HEK293 (cell line): ENCODE measurements around the gene MRPS22.

Source experiments
- GLI4 ChIP-seq: fragments of 450-650 bp; formaldehyde crosslinking; IDR thresholded peaks from 2 replicates; pipeline ENCODE4 v1.5.1; 2016; ENCODE audit warnings: missing biosample characterization, missing genetic modification characterization
- GLIS1 ChIP-seq: fragments of 450-650 bp; formaldehyde crosslinking; IDR thresholded peaks from 2 replicates; pipeline ENCODE4 v1.5.1; 2016; ENCODE audit warnings: missing biosample characterization, missing genetic modification characterization
- GLIS2 ChIP-seq: fragments of 450-650 bp; formaldehyde crosslinking; IDR thresholded peaks from 2 replicates; pipeline ENCODE4 v1.5.1; 2016; ENCODE audit warnings: missing biosample characterization, missing genetic modification characterization
- KLF10 ChIP-seq: fragments of 450-650 bp; IDR thresholded peaks from 2 replicates; pipeline ENCODE4 v1.5.1; 2018; ENCODE audit warnings: missing biosample characterization, mild to moderate bottlenecking, missing genetic modification characterization
- KLF8 ChIP-seq: fragments of 450-650 bp; formaldehyde crosslinking; IDR thresholded peaks from 2 replicates; pipeline ENCODE4 v1.5.1; 2016; ENCODE audit warnings: missing biosample characterization, missing genetic modification characterization
- MEIS1 ChIP-seq: sonication (generic); formaldehyde crosslinking; IDR thresholded peaks from 2 replicates; pipeline ENCODE4 v1.8.1; 2022; ENCODE audit warnings: missing genetic modification reagents, mild to moderate bottlenecking, borderline replicate concordance
- MZF1 ChIP-seq: fragments of 450-650 bp; formaldehyde crosslinking; IDR thresholded peaks from 2 replicates; pipeline ENCODE4 v1.5.1; 2017; ENCODE audit warnings: missing biosample characterization, missing genetic modification characterization, borderline replicate concordance
- OSR2 ChIP-seq: fragments of 450-650 bp; formaldehyde crosslinking; IDR thresholded peaks from 2 replicates; pipeline ENCODE4 v1.5.1; 2016; ENCODE audit warnings: missing biosample characterization, missing genetic modification characterization
- OVOL3 ChIP-seq: fragments of 450-650 bp; formaldehyde crosslinking; IDR thresholded peaks from 2 replicates; pipeline ENCODE4 v1.5.1; 2016; ENCODE audit warnings: missing biosample characterization, missing genetic modification characterization
- RBAK ChIP-seq: fragments of 450-650 bp; formaldehyde crosslinking; IDR thresholded peaks from 2 replicates; pipeline ENCODE4 v1.5.1; 2016; ENCODE audit warnings: missing biosample characterization, missing genetic modification characterization
- REPIN1 ChIP-seq: fragments of 450-650 bp; formaldehyde crosslinking; IDR thresholded peaks from 2 replicates; pipeline ENCODE4 v1.5.1; 2017; ENCODE audit warnings: missing biosample characterization, missing genetic modification characterization, low read depth
- SP2 ChIP-seq: fragments of 450-650 bp; formaldehyde crosslinking; IDR thresholded peaks from 2 replicates; pipeline ENCODE4 v1.5.1; 2016; ENCODE audit warnings: missing biosample characterization, missing genetic modification characterization
- YY1 ChIP-seq: fragments of 450-650 bp; formaldehyde crosslinking; IDR thresholded peaks from 2 replicates; pipeline ENCODE4 v1.5.1; 2018; ENCODE audit warnings: missing biosample characterization, missing genetic modification characterization
- ZEB2 ChIP-seq: fragments of 450-650 bp; formaldehyde crosslinking; IDR thresholded peaks from 2 replicates; pipeline ENCODE4 v1.5.1; 2016; ENCODE audit warnings: missing biosample characterization, missing genetic modification characterization
- ZFHX2 ChIP-seq: fragments of 450-650 bp; formaldehyde crosslinking; conservative IDR thresholded peaks from 2 replicates; pipeline ENCODE4 v1.5.1; 2016; ENCODE audit warnings: missing biosample characterization, missing genetic modification characterization
- ZFP41 ChIP-seq: fragments of 450-650 bp; formaldehyde crosslinking; IDR thresholded peaks from 2 replicates; pipeline ENCODE4 v1.5.1; 2016; ENCODE audit warnings: missing biosample characterization, missing genetic modification characterization, borderline replicate concordance
- ZNF112 ChIP-seq: fragments of 450-650 bp; formaldehyde crosslinking; IDR thresholded peaks from 2 replicates; pipeline ENCODE4 v1.5.0; 2017; ENCODE audit warnings: missing biosample characterization, missing genetic modification characterization
- ZNF19 ChIP-seq: fragments of 450-650 bp; formaldehyde crosslinking; IDR thresholded peaks from 2 replicates; pipeline ENCODE4; 2016; ENCODE audit warnings: missing biosample characterization, missing genetic modification characterization, low read depth
- ZNF202 ChIP-seq: fragments of 450-650 bp; formaldehyde crosslinking; IDR thresholded peaks from 2 replicates; pipeline ENCODE4 v1.5.1; 2016; ENCODE audit warnings: missing biosample characterization, missing genetic modification characterization, borderline replicate concordance
- ZNF221 ChIP-seq: fragments of 450-650 bp; formaldehyde crosslinking; IDR thresholded peaks from 2 replicates; pipeline ENCODE4 v1.5.1; 2017; ENCODE audit warnings: missing biosample characterization, missing genetic modification characterization, borderline replicate concordance
- ZNF350 ChIP-seq: fragments of 450-650 bp; formaldehyde crosslinking; IDR thresholded peaks from 2 replicates; pipeline ENCODE4 v1.5.0; 2017; ENCODE audit warnings: missing biosample characterization, mild to moderate bottlenecking, missing genetic modification characterization
- ZNF423 ChIP-seq: fragments of 450-650 bp; formaldehyde crosslinking; IDR thresholded peaks from 2 replicates; pipeline ENCODE4 v1.5.1; 2016; ENCODE audit warnings: missing biosample characterization, missing genetic modification characterization
- ZNF571 ChIP-seq: fragments of 450-650 bp; formaldehyde crosslinking; IDR thresholded peaks from 2 replicates; pipeline ENCODE4 v1.5.0; 2017; ENCODE audit warnings: missing biosample characterization, missing genetic modification characterization
- ZNF596 ChIP-seq: fragments of 450-650 bp; IDR thresholded peaks from 2 replicates; pipeline ENCODE4 v1.5.0; 2018; ENCODE audit warnings: missing biosample characterization, mild to moderate bottlenecking, missing genetic modification characterization, moderate library complexity
- ZNF623 ChIP-seq: fragments of 450-650 bp; formaldehyde crosslinking; IDR thresholded peaks from 2 replicates; pipeline ENCODE4 v1.5.1; 2016; ENCODE audit warnings: missing biosample characterization, missing genetic modification characterization
- ZNF670 ChIP-seq: fragments of 450-650 bp; formaldehyde crosslinking; IDR thresholded peaks from 2 replicates; pipeline ENCODE4 v1.5.1; 2016; ENCODE audit warnings: missing biosample characterization, missing genetic modification characterization, low read depth
- ZNF701 ChIP-seq: fragments of 450-650 bp; formaldehyde crosslinking; IDR thresholded peaks from 2 replicates; pipeline ENCODE4 v1.5.1; 2016; ENCODE audit warnings: missing biosample characterization, missing genetic modification characterization
- ZSCAN23 ChIP-seq: fragments of 450-650 bp; formaldehyde crosslinking; IDR thresholded peaks from 2 replicates; pipeline ENCODE4 v1.5.1; 2016; ENCODE audit warnings: missing biosample characterization, missing genetic modification characterization
- TF ChIP-seq, protein P1 (sequence below): fragments of 450-650 bp; formaldehyde crosslinking; IDR thresholded peaks from 2 replicates; pipeline ENCODE4 v1.5.1; 2017; ENCODE audit warnings: missing biosample characterization, missing genetic modification characterization
- TF ChIP-seq, protein P2 (sequence below): fragments of 450-650 bp; formaldehyde crosslinking; IDR thresholded peaks from 2 replicates; pipeline ENCODE4 v1.5.1; 2016; ENCODE audit warnings: missing biosample characterization, missing genetic modification characterization
- TF ChIP-seq, protein P3 (sequence below): fragments of 450-650 bp; formaldehyde crosslinking; IDR thresholded peaks from 2 replicates; pipeline ENCODE4 v1.5.1; 2016; ENCODE audit warnings: missing biosample characterization, missing genetic modification characterization
- TF ChIP-seq, protein P4 (sequence below): fragments of 450-650 bp; formaldehyde crosslinking; IDR thresholded peaks from 2 replicates; pipeline ENCODE4 v1.5.1; 2016; ENCODE audit warnings: missing biosample characterization, missing genetic modification characterization, low read depth
- TF ChIP-seq, protein P5 (sequence below): fragments of 450-650 bp; formaldehyde crosslinking; IDR thresholded peaks from 2 replicates; pipeline ENCODE4 v1.5.1; 2016; ENCODE audit warnings: missing biosample characterization, missing genetic modification characterization
- TF ChIP-seq, protein P6 (sequence below): fragments of 450-650 bp; formaldehyde crosslinking; IDR thresholded peaks from 2 replicates; pipeline ENCODE4 v1.5.1; 2016; ENCODE audit warnings: missing biosample characterization, missing genetic modification characterization
- TF ChIP-seq, protein P7 (sequence below): fragments of 450-650 bp; formaldehyde crosslinking; IDR thresholded peaks from 2 replicates; pipeline ENCODE4 v1.5.1; 2016; ENCODE audit warnings: missing biosample characterization, missing genetic modification characterization

Gene MRPS22

DNA sequence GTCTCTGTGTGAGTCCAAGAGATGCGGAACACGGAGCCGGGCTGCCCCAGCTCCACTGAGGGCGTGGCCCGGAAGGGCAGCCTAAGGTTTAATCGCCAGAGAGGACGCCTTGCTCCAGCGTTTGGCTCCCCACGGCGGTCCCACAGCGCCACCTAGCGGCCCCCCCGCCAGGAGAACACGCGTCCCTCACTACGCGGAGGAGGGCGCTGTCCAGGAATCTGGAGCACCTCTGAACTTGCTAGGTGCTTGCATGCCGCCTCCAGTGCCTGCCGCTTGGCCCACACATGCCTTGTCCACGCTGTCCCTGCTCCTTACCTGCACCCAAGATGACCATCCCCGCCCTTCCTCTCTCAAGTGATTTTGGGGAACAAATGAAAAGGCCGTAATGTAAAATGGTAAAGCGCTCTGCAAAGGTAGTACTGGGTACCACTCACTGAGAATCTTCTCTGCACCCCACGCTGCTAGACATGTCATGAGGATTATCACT, 14.4 kb upstream of the MRPS22 start (continued):
- TF ChIP-seq RBAK (tag by site-specific recombination) (no peak), ZNF221 (no peak), ZNF202 (no peak), KLF10 (no peak), ZFHX2 (tag by site-specific recombination) (no peak), ZNF112 (tag by site-specific recombination) (no peak), ZSCAN23 (tag by site-specific recombination) (no peak), ZNF19 (no peak), MZF1 (no peak), OVOL3 (no peak), GLIS1 (tag by site-specific recombination) (0 out of 2 replicates have a peak, but pooled peaks have one; percentile 6), OSR2 (tag by site-specific recombination) (no peak), ZNF701 (no peak), ZNF596 (no peak), ZNF350 (tag by site-specific recombination) (no peak), ZNF423 (tag by site-specific recombination) (no peak), GLI4 (peak; percentile 73; the same call in 1 of the 2 replicates), REPIN1 (no peak), ZFP41 (tag by site-specific recombination) (no peak), MEIS1 (CRISPR knock-in tag) (no peak), ZNF623 (tag by site-specific recombination) (no peak), ZEB2 (tag by site-specific recombination) (no peak), KLF8 (tag by site-specific recombination) (no peak), ZNF571 (no peak), ZNF670 (tag by site-specific recombination) (no peak), GLIS2 (tag by site-specific recombination) (no peak), SP2 (tag by site-specific recombination) (no peak), YY1 (tag by site-specific recombination) (no peak)
- TF ChIP-seq, protein P1, sequence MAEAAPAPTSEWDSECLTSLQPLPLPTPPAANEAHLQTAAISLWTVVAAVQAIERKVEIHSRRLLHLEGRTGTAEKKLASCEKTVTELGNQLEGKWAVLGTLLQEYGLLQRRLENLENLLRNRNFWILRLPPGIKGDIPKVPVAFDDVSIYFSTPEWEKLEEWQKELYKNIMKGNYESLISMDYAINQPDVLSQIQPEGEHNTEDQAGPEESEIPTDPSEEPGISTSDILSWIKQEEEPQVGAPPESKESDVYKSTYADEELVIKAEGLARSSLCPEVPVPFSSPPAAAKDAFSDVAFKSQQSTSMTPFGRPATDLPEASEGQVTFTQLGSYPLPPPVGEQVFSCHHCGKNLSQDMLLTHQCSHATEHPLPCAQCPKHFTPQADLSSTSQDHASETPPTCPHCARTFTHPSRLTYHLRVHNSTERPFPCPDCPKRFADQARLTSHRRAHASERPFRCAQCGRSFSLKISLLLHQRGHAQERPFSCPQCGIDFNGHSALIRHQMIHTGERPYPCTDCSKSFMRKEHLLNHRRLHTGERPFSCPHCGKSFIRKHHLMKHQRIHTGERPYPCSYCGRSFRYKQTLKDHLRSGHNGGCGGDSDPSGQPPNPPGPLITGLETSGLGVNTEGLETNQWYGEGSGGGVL (tag by site-specific recombination), result no peak
- TF ChIP-seq, protein P2, sequence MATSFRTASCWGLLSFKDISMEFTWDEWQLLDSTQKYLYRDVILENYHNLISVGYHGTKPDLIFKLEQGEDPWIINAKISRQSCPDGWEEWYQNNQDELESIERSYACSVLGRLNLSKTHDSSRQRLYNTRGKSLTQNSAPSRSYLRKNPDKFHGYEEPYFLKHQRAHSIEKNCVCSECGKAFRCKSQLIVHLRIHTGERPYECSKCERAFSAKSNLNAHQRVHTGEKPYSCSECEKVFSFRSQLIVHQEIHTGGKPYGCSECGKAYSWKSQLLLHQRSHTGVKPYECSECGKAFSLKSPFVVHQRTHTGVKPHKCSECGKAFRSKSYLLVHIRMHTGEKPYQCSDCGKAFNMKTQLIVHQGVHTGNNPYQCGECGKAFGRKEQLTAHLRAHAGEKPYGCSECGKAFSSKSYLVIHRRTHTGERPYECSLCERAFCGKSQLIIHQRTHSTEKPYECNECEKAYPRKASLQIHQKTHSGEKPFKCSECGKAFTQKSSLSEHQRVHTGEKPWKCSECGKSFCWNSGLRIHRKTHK (tag by site-specific recombination), result no peak
- TF ChIP-seq, protein P3, sequence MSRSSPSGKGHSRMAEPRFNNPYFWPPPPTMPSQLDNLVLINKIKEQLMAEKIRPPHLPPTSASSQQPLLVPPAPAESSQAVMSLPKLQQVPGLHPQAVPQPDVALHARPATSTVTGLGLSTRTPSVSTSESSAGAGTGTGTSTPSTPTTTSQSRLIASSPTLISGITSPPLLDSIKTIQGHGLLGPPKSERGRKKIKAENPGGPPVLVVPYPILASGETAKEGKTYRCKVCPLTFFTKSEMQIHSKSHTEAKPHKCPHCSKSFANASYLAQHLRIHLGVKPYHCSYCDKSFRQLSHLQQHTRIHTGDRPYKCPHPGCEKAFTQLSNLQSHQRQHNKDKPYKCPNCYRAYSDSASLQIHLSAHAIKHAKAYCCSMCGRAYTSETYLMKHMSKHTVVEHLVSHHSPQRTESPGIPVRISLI (tag by site-specific recombination), result no peak
- TF ChIP-seq, protein P4, sequence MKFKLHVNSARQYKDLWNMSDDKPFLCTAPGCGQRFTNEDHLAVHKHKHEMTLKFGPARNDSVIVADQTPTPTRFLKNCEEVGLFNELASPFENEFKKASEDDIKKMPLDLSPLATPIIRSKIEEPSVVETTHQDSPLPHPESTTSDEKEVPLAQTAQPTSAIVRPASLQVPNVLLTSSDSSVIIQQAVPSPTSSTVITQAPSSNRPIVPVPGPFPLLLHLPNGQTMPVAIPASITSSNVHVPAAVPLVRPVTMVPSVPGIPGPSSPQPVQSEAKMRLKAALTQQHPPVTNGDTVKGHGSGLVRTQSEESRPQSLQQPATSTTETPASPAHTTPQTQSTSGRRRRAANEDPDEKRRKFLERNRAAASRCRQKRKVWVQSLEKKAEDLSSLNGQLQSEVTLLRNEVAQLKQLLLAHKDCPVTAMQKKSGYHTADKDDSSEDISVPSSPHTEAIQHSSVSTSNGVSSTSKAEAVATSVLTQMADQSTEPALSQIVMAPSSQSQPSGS, result no peak
- TF ChIP-seq, protein P5, sequence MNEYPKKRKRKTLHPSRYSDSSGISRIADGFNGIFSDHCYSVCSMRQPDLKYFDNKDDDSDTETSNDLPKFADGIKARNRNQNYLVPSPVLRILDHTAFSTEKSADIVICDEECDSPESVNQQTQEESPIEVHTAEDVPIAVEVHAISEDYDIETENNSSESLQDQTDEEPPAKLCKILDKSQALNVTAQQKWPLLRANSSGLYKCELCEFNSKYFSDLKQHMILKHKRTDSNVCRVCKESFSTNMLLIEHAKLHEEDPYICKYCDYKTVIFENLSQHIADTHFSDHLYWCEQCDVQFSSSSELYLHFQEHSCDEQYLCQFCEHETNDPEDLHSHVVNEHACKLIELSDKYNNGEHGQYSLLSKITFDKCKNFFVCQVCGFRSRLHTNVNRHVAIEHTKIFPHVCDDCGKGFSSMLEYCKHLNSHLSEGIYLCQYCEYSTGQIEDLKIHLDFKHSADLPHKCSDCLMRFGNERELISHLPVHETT (tag by site-specific recombination), result no peak
- TF ChIP-seq, protein P6, sequence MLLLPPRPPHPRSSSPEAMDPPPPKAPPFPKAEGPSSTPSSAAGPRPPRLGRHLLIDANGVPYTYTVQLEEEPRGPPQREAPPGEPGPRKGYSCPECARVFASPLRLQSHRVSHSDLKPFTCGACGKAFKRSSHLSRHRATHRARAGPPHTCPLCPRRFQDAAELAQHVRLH (tag by site-specific recombination), result 0 out of 2 replicates have a peak, but pooled peaks have one; percentile 23
- TF ChIP-seq, protein P7, sequence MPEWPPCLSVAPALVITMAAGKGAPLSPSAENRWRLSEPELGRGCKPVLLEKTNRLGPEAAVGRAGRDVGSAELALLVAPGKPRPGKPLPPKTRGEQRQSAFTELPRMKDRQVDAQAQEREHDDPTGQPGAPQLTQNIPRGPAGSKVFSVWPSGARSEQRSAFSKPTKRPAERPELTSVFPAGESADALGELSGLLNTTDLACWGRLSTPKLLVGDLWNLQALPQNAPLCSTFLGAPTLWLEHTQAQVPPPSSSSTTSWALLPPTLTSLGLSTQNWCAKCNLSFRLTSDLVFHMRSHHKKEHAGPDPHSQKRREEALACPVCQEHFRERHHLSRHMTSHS (tag by site-specific recombination), result no peak
